PC-9 (cell line): ENCODE measurements around the gene LY6G5B. TPM values are rescaled to one million over a fixed set of nuclear protein-coding genes. Genes with fewer than 3 reads are reported as not detected.
A peak's percentile ranks its signal among the peaks of the same experiment; 100 is the strongest.

Experiments
- BruUV-seq: library from RNA; stranded (reverse); fragments of 400-500 nt; replicated peaks from 2 replicates; lab custom pipeline; 2021; lab: Mats Ljungman, UMichigan
- CTCF ChIA-PET: fragments of 300-600 bp; sonication (Branson Sonifier 250); formaldehyde crosslinking; loops from one replicate; lab custom pipeline; 2022; ENCODE audit warnings: antibody characterized with exemption; lab: Charles Lee
- POLR2A ChIA-PET: fragments of 300-600 bp; sonication (Branson Sonifier 250); formaldehyde crosslinking; loops from one replicate; lab custom pipeline; 2022; ENCODE audit warnings: antibody characterized with exemption; ENCODE audit not compliant: unreplicated experiment; lab: Charles Lee
- DNase-seq, 2 experiments: peaks; one replicate each; pipeline versions ENCODE4 v3.0.0 to v3.0.0-alpha.2; 2015 to 2022; ENCODE audit warnings: mixed read lengths in 1 of 2
- H2AFZ ChIP-seq: fragments of 200-600 bp; sonication (generic); 2 replicates; pipeline ENCODE4 v1.8.1; 2017; ENCODE audit warnings: antibody characterized with exemption
- H3F3A ChIP-seq: fragments of 200-600 bp; sonication (generic); 2 replicates; pipeline ENCODE4 v1.8.1; 2017; ENCODE audit warnings: antibody characterized with exemption, mild to moderate bottlenecking, low read depth; ENCODE audit not compliant: insufficient read depth
- H3K27ac ChIP-seq: fragments of 200-600 bp; sonication (generic); 2 replicates; pipeline ENCODE4 v1.6.1; 2016; ENCODE audit warnings: mixed run types
- H3K27me3 ChIP-seq: fragments of 200-600 bp; sonication (generic); 2 replicates; pipeline ENCODE4 v1.6.1; 2016; ENCODE audit warnings: low read depth, mixed run types; ENCODE audit not compliant: insufficient read depth
- H3K36me3 ChIP-seq: fragments of 200-600 bp; sonication (generic); 2 replicates; pipeline ENCODE4 v1.6.1; 2016; ENCODE audit warnings: low read depth, mixed run types
- H3K4me1 ChIP-seq: fragments of 200-600 bp; sonication (generic); replicated peaks from 2 replicates; pipeline ENCODE4 v1.6.1; 2016; ENCODE audit warnings: mixed run types; ENCODE audit not compliant: insufficient read depth
- H3K4me2 ChIP-seq: fragments of 200-600 bp; sonication (generic); 2 replicates; pipeline ENCODE4 v1.6.1; 2017; ENCODE audit warnings: mixed run types
- H3K4me3 ChIP-seq: fragments of 200-600 bp; sonication (generic); 2 replicates; pipeline ENCODE4 v1.6.1; 2016; ENCODE audit warnings: mixed run types
- H3K79me2 ChIP-seq: fragments of 200-600 bp; sonication (generic); 2 replicates; pipeline ENCODE4 v1.6.1; 2017; ENCODE audit warnings: low read depth, mixed run types
- H3K9me2 ChIP-seq: fragments of 200-600 bp; sonication (generic); 2 replicates; pipeline ENCODE4 v1.8.1; 2017; ENCODE audit warnings: mild to moderate bottlenecking; ENCODE audit not compliant: insufficient read depth
- H3K9me3 ChIP-seq: fragments of 200-600 bp; sonication (generic); 2 replicates; pipeline ENCODE4 v1.8.1; 2016; ENCODE audit warnings: low read depth; ENCODE audit not compliant: insufficient read depth
- H4K20me1 ChIP-seq: fragments of 200-600 bp; sonication (generic); 2 replicates; pipeline ENCODE4 v1.8.1; 2017; ENCODE audit not compliant: insufficient read depth
- EZH2 ChIP-seq: fragments of 200-600 bp; sonication (generic); IDR thresholded peaks from 2 replicates; pipeline ENCODE4 v1.8.0; 2017; ENCODE audit warnings: antibody characterized with exemption, low read depth
- intact Hi-C: fragments of 100-400 bp; cut with micrococcal nuclease; formaldehyde crosslinking; loops from one replicate; pipeline ENCODE4 v1.10.0; 2022; ENCODE audit not compliant: unreplicated experiment
- total RNA-seq: library from RNA; stranded (reverse); gene quantifications from 2 replicates; pipeline ENCODE4 v1.2.3, GENCODE V29; 2021
- TF ChIP-seq, protein P1 (sequence below): fragments of 200-600 bp; sonication (generic); conservative IDR thresholded peaks from 2 replicates; pipeline ENCODE4 v1.6.1; 2017; ENCODE audit warnings: mixed run types, antibody characterized with exemption, mild to moderate bottlenecking, moderate library complexity

The LY6G5B gene
- total RNA-seq, 1 experiment from 2014 or later = 24.0 TPM

- no peak overlapping the region for H3K27ac ChIP-seq
- peak in 1 of 2 experiments; percentile 20 for DNase-seq
These were observed 20.7 kb downstream of the LY6G5B start for GRCh38 chr6:31690231-31691077.

GRCh38 chr6:31691078-31691463, 21.3 kb downstream of the LY6G5B start:
- Histone ChIP-seq H3K9me3 (no peaks in the 10 kb centered on the region), H3K9me2 (no peaks in the 10 kb centered on the region), H3K4me3 (no peak overlapping the region), H3K79me2 (no peaks in the 10 kb centered on the region), H3K27ac (no peak overlapping the region), H3K36me3 (no peaks in the 10 kb centered on the region), H2AFZ (no peak overlapping the region), H3K4me1 (no peaks in the 10 kb centered on the region; the same call in 1 of the 2 replicates), H3K27me3 (no peaks in the 10 kb centered on the region), H3F3A (no peaks in the 10 kb centered on the region; the same call in 1 of the 2 replicates), H4K20me1 (no peaks in the 10 kb centered on the region), H3K4me2 (no peak overlapping the region)
- intact Hi-C loops = no loop called here
- ChIA-PET POLR2A (interaction anchor here (0.6 to 0.7 kb wide), 2 partner anchors 10 to 18 kb away, joined by 3 to 6 read pairs; no protein-coding TSS in a partner anchor), CTCF (no interaction called here)
- no peak for DNase-seq
- no TSS peak for BruUV-seq
- TF ChIP-seq, protein P1, sequence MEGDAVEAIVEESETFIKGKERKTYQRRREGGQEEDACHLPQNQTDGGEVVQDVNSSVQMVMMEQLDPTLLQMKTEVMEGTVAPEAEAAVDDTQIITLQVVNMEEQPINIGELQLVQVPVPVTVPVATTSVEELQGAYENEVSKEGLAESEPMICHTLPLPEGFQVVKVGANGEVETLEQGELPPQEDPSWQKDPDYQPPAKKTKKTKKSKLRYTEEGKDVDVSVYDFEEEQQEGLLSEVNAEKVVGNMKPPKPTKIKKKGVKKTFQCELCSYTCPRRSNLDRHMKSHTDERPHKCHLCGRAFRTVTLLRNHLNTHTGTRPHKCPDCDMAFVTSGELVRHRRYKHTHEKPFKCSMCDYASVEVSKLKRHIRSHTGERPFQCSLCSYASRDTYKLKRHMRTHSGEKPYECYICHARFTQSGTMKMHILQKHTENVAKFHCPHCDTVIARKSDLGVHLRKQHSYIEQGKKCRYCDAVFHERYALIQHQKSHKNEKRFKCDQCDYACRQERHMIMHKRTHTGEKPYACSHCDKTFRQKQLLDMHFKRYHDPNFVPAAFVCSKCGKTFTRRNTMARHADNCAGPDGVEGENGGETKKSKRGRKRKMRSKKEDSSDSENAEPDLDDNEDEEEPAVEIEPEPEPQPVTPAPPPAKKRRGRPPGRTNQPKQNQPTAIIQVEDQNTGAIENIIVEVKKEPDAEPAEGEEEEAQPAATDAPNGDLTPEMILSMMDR = no peak
- no peak for TF ChIP-seq EZH2

More at GRCh38 chr6:31690231-31691077, 20.7 kb downstream of the LY6G5B start:
- Histone ChIP-seq H3K9me3 (no peaks in the 10 kb centered on the region), H3K36me3 (no peaks in the 10 kb centered on the region), H3K9me2 (no peaks in the 10 kb centered on the region), H2AFZ (no peak overlapping the region), H3F3A (no peaks in the 10 kb centered on the region; the same call in 1 of the 2 replicates), H3K4me3 (no peak overlapping the region), H4K20me1 (no peaks in the 10 kb centered on the region), H3K27me3 (no peaks in the 10 kb centered on the region), H3K4me1 (no peaks in the 10 kb centered on the region; the same call in 1 of the 2 replicates), H3K4me2 (no peak overlapping the region), H3K79me2 (no peaks in the 10 kb centered on the region)
- intact Hi-C loops = no loop called here
- ChIA-PET POLR2A (interaction anchor here (0.7 kb wide), 1 partner anchor 9 kb away, joined by 3 read pairs; no protein-coding TSS in a partner anchor), CTCF (interaction anchor here (0.5 kb wide), 1 partner anchor 231 kb away, joined by 3 read pairs; no protein-coding TSS in a partner anchor)
- BruUV-seq = TSS peak; percentile 50
- TF ChIP-seq, protein P1 = no peak
- no peak for TF ChIP-seq EZH2

DNA sequence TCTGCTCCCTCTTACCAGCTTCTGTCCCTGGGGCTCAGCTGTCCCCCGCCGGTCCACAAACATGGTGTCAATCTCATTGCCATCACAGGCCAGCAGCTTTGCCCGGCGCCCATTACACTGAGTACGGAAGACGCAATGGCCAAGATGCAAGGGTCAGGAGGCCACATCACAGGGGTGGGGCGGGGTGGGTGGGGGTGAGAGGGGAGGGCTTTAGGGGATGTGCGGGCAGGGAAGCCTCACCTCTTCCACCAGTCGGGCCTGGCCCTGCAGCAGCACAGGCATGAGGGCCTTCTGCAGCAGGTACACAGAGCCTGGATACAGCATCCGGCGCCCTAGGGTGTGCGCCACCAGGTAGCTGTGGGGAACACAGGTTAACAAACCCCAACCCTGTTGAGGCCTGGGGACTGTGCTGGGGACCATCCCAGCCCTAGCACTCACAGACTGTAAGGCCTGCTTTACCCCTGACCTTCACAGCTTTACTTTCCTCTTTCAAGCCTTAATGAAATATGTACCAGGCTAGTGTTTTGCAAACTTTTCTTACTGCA, 21.9 kb downstream of the LY6G5B start:
- no peak overlapping the region for H2AFZ ChIP-seq
- ChIA-PET CTCF (no interaction called here), POLR2A (interaction anchor here (0.6 kb wide), 1 partner anchor 18 kb away, joined by 6 read pairs; no protein-coding TSS in a partner anchor)
- no peaks in the 10 kb centered on the region for H3K9me2 ChIP-seq
- H3K36me3 ChIP-seq = peaks cover under 1% of the 10 kb centered on the region; the same call in 1 of the 2 replicates
- no peak for TF ChIP-seq EZH2
- TF ChIP-seq, protein P1 = no peak
- H3K27me3 ChIP-seq = no peaks in the 10 kb centered on the region
- BruUV-seq = no TSS peak
- no peaks in the 10 kb centered on the region for H3K79me2 ChIP-seq
- H3K4me2 ChIP-seq = no peak overlapping the region
- H3F3A ChIP-seq = no peaks in the 10 kb centered on the region; the same call in 1 of the 2 replicates
- DNase-seq = no peak
- H3K9me3 ChIP-seq = no peaks in the 10 kb centered on the region
- intact Hi-C loops = no loop called here
- H4K20me1 ChIP-seq = no peaks in the 10 kb centered on the region
- H3K4me3 ChIP-seq = no peak overlapping the region
- H3K27ac ChIP-seq = no peak overlapping the region
- H3K4me1 ChIP-seq = no peaks in the 10 kb centered on the region; the same call in 1 of the 2 replicates
